Mesendoderm (in vitro differentiated cells): ENCODE results near the gene SSH2.
"Not testable (repeated sequence)": the region's sequence is repeated elsewhere in the genome, so short reads cannot be mapped to it uniquely, and the experiment has no call there.

Experiments used
- DNase-seq: peaks from one replicate; pipeline ENCODE4 v3.0.0; 2013
- H2AK5ac ChIP-seq: 2 replicates; pipeline ENCODE4 v1.6.1; 2013; ENCODE audit warnings: low read length, inconsistent platforms
- H2BK120ac ChIP-seq: 2 replicates; pipeline ENCODE4 v1.6.1; 2013; ENCODE audit warnings: low read depth, mild to moderate bottlenecking, low read length, moderate library complexity, mixed read lengths
- H2BK15ac ChIP-seq: replicated peaks from 2 replicates; pipeline ENCODE4 v1.6.1; 2013; ENCODE audit warnings: low read depth, mild to moderate bottlenecking, moderate library complexity
- H2BK5ac ChIP-seq: 2 replicates; pipeline ENCODE4 v1.6.1; 2013; ENCODE audit warnings: low read length, inconsistent platforms
- H3K18ac ChIP-seq: 2 replicates; pipeline ENCODE4 v1.6.1; 2013; ENCODE audit warnings: mild to moderate bottlenecking, low read length, mixed read lengths
- H3K23ac ChIP-seq: one replicate; pipeline ENCODE4 v1.6.1; 2013; ENCODE audit warnings: low read length
- H3K27ac ChIP-seq: 2 replicates; pipeline ENCODE4 v1.5.1; 2013; ENCODE audit warnings: low read depth, mild to moderate bottlenecking, inconsistent platforms, low read length, moderate library complexity
- H3K27me3 ChIP-seq: 2 replicates; pipeline ENCODE4 v1.6.1; 2013; ENCODE audit warnings: low read length, control low read depth, mild to moderate bottlenecking, inconsistent platforms; ENCODE audit not compliant: insufficient read depth, poor library complexity
- H3K36me3 ChIP-seq: 2 replicates; pipeline ENCODE4 v1.6.1; 2013; ENCODE audit warnings: low read length, inconsistent platforms; ENCODE audit not compliant: control insufficient read depth, insufficient read depth
- H3K4ac ChIP-seq: one replicate; pipeline ENCODE4 v1.6.1; 2013; ENCODE audit warnings: low read depth, mild to moderate bottlenecking, low read length, moderate library complexity
- H3K4me1 ChIP-seq: 2 replicates; pipeline ENCODE4 v1.6.1; 2013; ENCODE audit warnings: low read depth, low read length, inconsistent platforms; ENCODE audit not compliant: control insufficient read depth
- H3K4me2 ChIP-seq: 2 replicates; pipeline ENCODE4 v1.6.1; 2013; ENCODE audit warnings: low read length
- H3K4me3 ChIP-seq: 2 replicates; pipeline ENCODE4 v1.5.1; 2013; ENCODE audit warnings: mild to moderate bottlenecking, low read length
- H3K56ac ChIP-seq: one replicate; pipeline ENCODE4 v1.6.1; 2013; ENCODE audit warnings: low read length
- H3K79me1 ChIP-seq: 2 replicates; pipeline ENCODE4 v1.6.1; 2013; ENCODE audit warnings: low read length, inconsistent platforms
- H3K79me2 ChIP-seq: 2 replicates; pipeline ENCODE4 v1.6.1; 2013; ENCODE audit warnings: mild to moderate bottlenecking, low read length; ENCODE audit not compliant: control insufficient read depth, insufficient read depth
- H3K9ac ChIP-seq: 2 replicates; pipeline ENCODE4 v1.6.1; 2013; ENCODE audit warnings: low read length, inconsistent platforms
- H4K5ac ChIP-seq: one replicate; pipeline ENCODE4 v1.6.1; 2013; ENCODE audit warnings: low read length
- H4K8ac ChIP-seq: one replicate; pipeline ENCODE4 v1.6.1; 2013; ENCODE audit warnings: low read depth, mild to moderate bottlenecking, control low read depth, low read length, moderate library complexity
- WGBS: extraction: QIAGEN DNeasy Blood & Tissue Kit; methylation state at CpG from one replicate; pipeline ENCODE4 v1.1.7; 2013; ENCODE audit warnings: low lambda C conversion rate, missing lambda C conversion rate; ENCODE audit not compliant: insufficient coverage; ENCODE audit errors: extremely low coverage; 5-methylcytosine and 5-hydroxymethylcytosine counted together

SSH2 gene

DNA sequence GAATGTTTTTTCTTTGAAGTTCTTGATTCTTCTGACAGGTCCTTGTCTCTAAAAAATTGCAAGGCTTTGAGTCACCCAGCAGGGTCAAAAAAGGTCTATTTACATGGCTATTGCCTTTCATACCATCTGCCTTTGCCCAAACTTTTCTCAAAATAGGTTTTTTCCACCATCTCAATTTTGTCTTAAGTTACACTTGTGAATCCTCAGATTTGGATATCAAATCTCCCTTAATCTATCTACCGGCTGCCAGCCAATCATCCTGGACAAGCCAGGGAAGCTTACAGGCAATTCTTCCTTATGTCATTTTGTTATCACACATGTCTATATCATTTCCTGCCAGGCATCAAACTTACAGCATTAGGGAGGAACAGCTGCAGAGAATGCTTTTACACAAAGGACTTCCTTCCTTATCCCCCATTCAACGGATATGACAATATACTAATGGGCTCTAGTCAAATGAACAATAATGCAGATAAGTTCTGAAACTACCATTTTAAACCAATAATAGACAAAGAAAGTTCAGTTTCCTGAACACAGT, 203.2 kb downstream of the SSH2 start:
- Histone ChIP-seq H3K9ac (no peak overlapping the region), H3K4me3 (no peak overlapping the region), H2BK5ac (no peak overlapping the region), H3K27me3 (no peaks in the 10 kb centered on the region), H3K23ac (no peak overlapping the region), H3K56ac (no peak overlapping the region), H3K79me2 (no peaks in the 10 kb centered on the region), H3K4ac (no peak overlapping the region), H3K79me1 (no peaks in the 10 kb centered on the region), H3K36me3 (no peaks in the 10 kb centered on the region), H2BK15ac (no peak overlapping the region), H3K18ac (no peak overlapping the region), H4K5ac (no peak overlapping the region), H3K4me2 (no peak overlapping the region), H3K4me1 (peaks cover 2% of the 10 kb centered on the region), H2AK5ac (no peak overlapping the region), H4K8ac (no peak overlapping the region), H2BK120ac (no peak overlapping the region), H3K27ac (peak overlapping the region; percentile 37)
- WGBS = no CpG with 5 or more reads among the region's 2 CpGs
- peak; percentile 59 for DNase-seq

DNA sequence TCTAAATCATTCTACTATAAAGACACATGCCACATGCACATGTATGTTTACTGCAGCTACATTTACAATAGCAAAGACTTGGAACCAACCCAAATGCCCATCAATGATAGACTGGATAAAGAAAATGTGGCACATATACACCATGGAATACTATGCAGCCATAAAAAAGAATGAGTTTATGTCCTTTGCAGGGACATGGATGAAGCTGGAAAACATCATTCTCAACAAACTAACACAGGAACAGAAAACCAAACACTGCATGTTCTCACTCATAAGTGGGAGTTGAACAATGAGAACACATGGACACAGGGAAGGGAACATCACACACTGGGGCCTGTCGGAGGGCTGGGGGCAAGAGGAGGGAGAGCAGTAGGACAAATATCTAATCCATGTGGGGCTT, 204.6 kb downstream of the SSH2 start:
- H3K4ac ChIP-seq, H2AK5ac ChIP-seq, H2BK5ac ChIP-seq, DNase-seq, H2BK120ac ChIP-seq, H3K23ac ChIP-seq, H3K4me2 ChIP-seq, H3K9ac ChIP-seq, H4K8ac ChIP-seq, H3K79me1 ChIP-seq, H3K27ac ChIP-seq, H3K79me2 ChIP-seq, H3K18ac ChIP-seq, H3K56ac ChIP-seq, H3K4me3 ChIP-seq, H3K4me1 ChIP-seq, H2BK15ac ChIP-seq, H3K27me3 ChIP-seq, H3K36me3 ChIP-seq, H4K5ac ChIP-seq: not testable (repeated sequence)
- no CpG with 5 or more reads among the region's 1 CpG for WGBS

- Histone ChIP-seq H3K79me2 (no peaks in the 10 kb centered on the region), H2BK15ac (no peak overlapping the region), H3K9ac (no peak overlapping the region), H2BK120ac (no peak overlapping the region), H3K18ac (no peak overlapping the region), H3K79me1 (no peaks in the 10 kb centered on the region), H2BK5ac (no peak overlapping the region), H3K4me3 (no peak overlapping the region), H3K4ac (no peak overlapping the region), H3K56ac (no peak overlapping the region), H2AK5ac (no peak overlapping the region), H3K27ac (no peak overlapping the region), H3K36me3 (no peaks in the 10 kb centered on the region), H3K23ac (no peak overlapping the region), H4K8ac (no peak overlapping the region), H3K27me3 (no peaks in the 10 kb centered on the region), H3K4me2 (no peak overlapping the region), H4K5ac (no peak overlapping the region), H3K4me1 (peaks cover 2% of the 10 kb centered on the region)
- no CpG with 5 or more reads among the region's 2 CpGs for WGBS
- no peak for DNase-seq
Observed at GRCh38 chr17:29723278-29724047, 206.6 kb downstream of the SSH2 start.

- Histone ChIP-seq H2BK5ac (no peak overlapping the region), H3K79me1 (no peaks in the 10 kb centered on the region), H3K27ac (no peak overlapping the region), H2BK120ac (no peak overlapping the region), H3K79me2 (no peaks in the 10 kb centered on the region), H3K27me3 (no peaks in the 10 kb centered on the region), H3K4me3 (no peak overlapping the region), H2AK5ac (no peak overlapping the region), H3K18ac (no peak overlapping the region), H4K5ac (no peak overlapping the region), H3K56ac (no peak overlapping the region), H2BK15ac (no peak overlapping the region), H3K9ac (no peak overlapping the region), H3K4ac (no peak overlapping the region), H3K4me1 (peaks cover 2% of the 10 kb centered on the region), H3K4me2 (no peak overlapping the region), H3K36me3 (no peaks in the 10 kb centered on the region), H4K8ac (no peak overlapping the region), H3K23ac (no peak overlapping the region)
- no peak for DNase-seq
- WGBS = no CpG with 5 or more reads among the region's 9 CpGs
Observed at GRCh38 chr17:29722411-29723198, 207.4 kb downstream of the SSH2 start.

DNA sequence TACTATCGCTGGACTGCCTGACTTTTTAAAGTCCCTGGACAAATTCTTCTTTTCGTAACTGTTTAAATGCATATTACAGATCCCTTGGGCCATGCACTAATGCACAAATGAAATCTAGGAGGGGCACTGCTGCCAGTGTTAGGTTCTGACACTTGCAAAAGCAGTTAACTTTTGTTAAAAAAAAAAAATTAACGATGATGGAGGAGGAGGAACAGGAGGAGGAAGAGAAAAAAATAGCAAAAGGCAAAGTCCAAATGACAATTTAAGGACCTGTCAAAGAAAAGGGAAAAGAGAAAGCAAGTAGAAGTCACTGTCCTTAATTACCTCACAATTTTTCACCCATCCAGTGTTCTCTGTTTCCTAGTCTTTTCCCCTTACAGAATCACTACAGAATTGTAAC, 209.5 kb downstream of the SSH2 start:
- Histone ChIP-seq H3K4me3 (no peak overlapping the region), H2BK15ac (no peak overlapping the region), H3K4me1 (peaks cover 2% of the 10 kb centered on the region), H3K23ac (no peak overlapping the region), H3K79me1 (no peaks in the 10 kb centered on the region), H3K27ac (no peak overlapping the region), H2BK120ac (no peak overlapping the region), H4K5ac (no peak overlapping the region), H3K9ac (no peak overlapping the region), H3K36me3 (no peaks in the 10 kb centered on the region), H4K8ac (no peak overlapping the region), H3K79me2 (no peaks in the 10 kb centered on the region), H3K27me3 (no peaks in the 10 kb centered on the region), H3K56ac (no peak overlapping the region), H3K4ac (no peak overlapping the region), H3K4me2 (no peak overlapping the region), H2AK5ac (no peak overlapping the region), H2BK5ac (no peak overlapping the region), H3K18ac (no peak overlapping the region)
- no CpG with 5 or more reads among the region's 3 CpGs for WGBS
- DNase-seq = no peak
